ENCODE data around the gene CARD11. TPM values are rescaled to one million over a fixed set of nuclear protein-coding genes. Genes with fewer than 3 reads are reported as not detected.

The CARD11 gene
- total RNA-seq, 1 donor from 2014 or later = 1.4 TPM

- TF ChIP-seq, protein P1, sequence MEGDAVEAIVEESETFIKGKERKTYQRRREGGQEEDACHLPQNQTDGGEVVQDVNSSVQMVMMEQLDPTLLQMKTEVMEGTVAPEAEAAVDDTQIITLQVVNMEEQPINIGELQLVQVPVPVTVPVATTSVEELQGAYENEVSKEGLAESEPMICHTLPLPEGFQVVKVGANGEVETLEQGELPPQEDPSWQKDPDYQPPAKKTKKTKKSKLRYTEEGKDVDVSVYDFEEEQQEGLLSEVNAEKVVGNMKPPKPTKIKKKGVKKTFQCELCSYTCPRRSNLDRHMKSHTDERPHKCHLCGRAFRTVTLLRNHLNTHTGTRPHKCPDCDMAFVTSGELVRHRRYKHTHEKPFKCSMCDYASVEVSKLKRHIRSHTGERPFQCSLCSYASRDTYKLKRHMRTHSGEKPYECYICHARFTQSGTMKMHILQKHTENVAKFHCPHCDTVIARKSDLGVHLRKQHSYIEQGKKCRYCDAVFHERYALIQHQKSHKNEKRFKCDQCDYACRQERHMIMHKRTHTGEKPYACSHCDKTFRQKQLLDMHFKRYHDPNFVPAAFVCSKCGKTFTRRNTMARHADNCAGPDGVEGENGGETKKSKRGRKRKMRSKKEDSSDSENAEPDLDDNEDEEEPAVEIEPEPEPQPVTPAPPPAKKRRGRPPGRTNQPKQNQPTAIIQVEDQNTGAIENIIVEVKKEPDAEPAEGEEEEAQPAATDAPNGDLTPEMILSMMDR (IDR thresholded peaks at IDR 0.05; ENCODE audit: partially characterized antibody, unreplicated experiment) = no peak
- Mint-ChIP-seq H3K27me3 (ENCODE audit: unreplicated experiment) (peaks cover 4% of the 10 kb centered on the region), H3K9me3 (ENCODE audit: unreplicated experiment) (peaks cover 3% of the 10 kb centered on the region), H3K4me3 (ENCODE audit: unreplicated experiment) (no peak overlapping the region), H3K36me3 (ENCODE audit: unreplicated experiment) (no peaks in the 10 kb centered on the region), H3K27ac (ENCODE audit: unreplicated experiment) (no peak overlapping the region), H3K4me1 (ENCODE audit: low read depth, unreplicated experiment) (peaks cover 15% of the 10 kb centered on the region)
- no peak for DNase-seq
Observed at GRCh38 chr7:3000566-3000965, 43.1 kb downstream of the CARD11 start.

DNA sequence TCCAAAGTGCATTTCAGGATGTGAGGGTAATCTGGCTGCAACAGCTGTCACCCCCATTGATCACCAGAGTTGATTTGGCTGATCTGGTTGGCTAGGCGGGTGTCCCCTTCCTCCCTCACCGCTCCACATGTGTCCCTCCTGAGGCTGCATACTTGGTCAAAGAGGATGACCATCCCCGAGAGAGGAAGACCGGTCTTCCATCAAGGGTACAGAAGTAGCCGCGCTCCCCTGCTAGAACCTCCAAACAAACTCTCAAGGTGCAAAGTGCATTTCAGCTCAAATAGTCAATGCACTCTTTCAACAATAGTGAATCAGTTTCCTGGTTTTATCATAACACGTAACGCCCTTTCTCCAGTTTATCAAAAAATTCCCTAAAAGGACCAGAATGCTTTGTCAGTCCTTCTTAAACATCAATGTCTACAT, 44.6 kb downstream of the CARD11 start:
- peaks cover 4% of the 10 kb centered on the region for H3K36me3 Mint-ChIP-seq (ENCODE audit: unreplicated experiment)
- no peak overlapping the region for H3K4me3 Mint-ChIP-seq (ENCODE audit: unreplicated experiment)
- peaks cover 6% of the 10 kb centered on the region for H3K9me3 Mint-ChIP-seq (ENCODE audit: unreplicated experiment)
- DNase-seq = no peak
- no peak overlapping the region for H3K27ac Mint-ChIP-seq (ENCODE audit: unreplicated experiment)
- peaks cover 4% of the 10 kb centered on the region for H3K27me3 Mint-ChIP-seq (ENCODE audit: unreplicated experiment)
- TF ChIP-seq, protein P1 (IDR thresholded peaks at IDR 0.05; ENCODE audit: partially characterized antibody, unreplicated experiment) = no peak
- peaks cover 15% of the 10 kb centered on the region for H3K4me1 Mint-ChIP-seq (ENCODE audit: low read depth, unreplicated experiment)

GRCh38 chr7:2997014-2997413, 46.7 kb downstream of the CARD11 start:
- Mint-ChIP-seq H3K4me3 (ENCODE audit: unreplicated experiment) (no peak overlapping the region), H3K9me3 (ENCODE audit: unreplicated experiment) (peaks cover 6% of the 10 kb centered on the region), H3K27me3 (ENCODE audit: unreplicated experiment) (peaks cover 8% of the 10 kb centered on the region), H3K36me3 (ENCODE audit: unreplicated experiment) (peaks cover 5% of the 10 kb centered on the region), H3K27ac (ENCODE audit: unreplicated experiment) (peak overlapping the region; percentile 79), H3K4me1 (ENCODE audit: low read depth, unreplicated experiment) (peaks cover 14% of the 10 kb centered on the region)
- no peak for DNase-seq
- TF ChIP-seq, protein P1 (IDR thresholded peaks at IDR 0.05; ENCODE audit: partially characterized antibody, unreplicated experiment) = no peak

- H3K27me3 Mint-ChIP-seq (ENCODE audit: unreplicated experiment) = peaks cover 8% of the 10 kb centered on the region
- DNase-seq = no peak
Observed at GRCh38 chr7:2996141-2996540, 47.5 kb downstream of the CARD11 start.

DNA sequence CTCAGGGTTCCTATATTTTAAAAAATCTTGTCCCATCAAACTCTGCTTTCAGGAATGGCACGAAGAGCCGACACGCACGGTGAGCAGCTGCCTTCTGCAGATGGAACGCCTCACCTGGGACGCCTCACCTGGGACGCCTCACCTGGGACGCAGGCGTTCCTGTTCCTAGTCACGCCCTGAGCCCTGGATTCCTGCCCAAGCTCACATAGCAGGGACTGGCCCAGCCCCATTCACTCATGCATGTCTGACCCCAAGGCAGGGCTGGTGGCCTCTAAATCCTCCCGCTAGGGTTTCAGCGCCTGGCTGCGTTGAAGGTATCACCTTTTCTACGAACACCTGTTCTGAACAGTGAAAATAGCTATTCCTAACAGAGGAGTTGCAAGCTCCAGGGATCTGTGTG, 49.8 kb downstream of the CARD11 start:
- TF ChIP-seq, protein P1 (IDR thresholded peaks at IDR 0.05; ENCODE audit: partially characterized antibody, unreplicated experiment) = no peak
- H3K27me3 Mint-ChIP-seq (ENCODE audit: unreplicated experiment) = peaks cover 11% of the 10 kb centered on the region
- peaks cover 12% of the 10 kb centered on the region for H3K4me1 Mint-ChIP-seq (ENCODE audit: low read depth, unreplicated experiment)
- H3K4me3 Mint-ChIP-seq (ENCODE audit: unreplicated experiment) = no peak overlapping the region
- peaks cover 8% of the 10 kb centered on the region for H3K9me3 Mint-ChIP-seq (ENCODE audit: unreplicated experiment)
- DNase-seq = no peak
- H3K27ac Mint-ChIP-seq (ENCODE audit: unreplicated experiment) = peak overlapping the region; percentile 8
- peaks cover 19% of the 10 kb centered on the region for H3K36me3 Mint-ChIP-seq (ENCODE audit: unreplicated experiment)

More at GRCh38 chr7:2996141-2996540, 47.5 kb downstream of the CARD11 start:
- H3K36me3 Mint-ChIP-seq (ENCODE audit: unreplicated experiment) = peaks cover 11% of the 10 kb centered on the region
- peaks cover 6% of the 10 kb centered on the region for H3K9me3 Mint-ChIP-seq (ENCODE audit: unreplicated experiment)
- TF ChIP-seq, protein P1 (IDR thresholded peaks at IDR 0.05; ENCODE audit: partially characterized antibody, unreplicated experiment) = no peak
- H3K4me1 Mint-ChIP-seq (ENCODE audit: low read depth, unreplicated experiment) = peaks cover 14% of the 10 kb centered on the region
- H3K4me3 Mint-ChIP-seq (ENCODE audit: unreplicated experiment) = no peak overlapping the region
- no peak overlapping the region for H3K27ac Mint-ChIP-seq (ENCODE audit: unreplicated experiment)
